Measurements from ENCODE around the gene ANKMY2.

DNA sequence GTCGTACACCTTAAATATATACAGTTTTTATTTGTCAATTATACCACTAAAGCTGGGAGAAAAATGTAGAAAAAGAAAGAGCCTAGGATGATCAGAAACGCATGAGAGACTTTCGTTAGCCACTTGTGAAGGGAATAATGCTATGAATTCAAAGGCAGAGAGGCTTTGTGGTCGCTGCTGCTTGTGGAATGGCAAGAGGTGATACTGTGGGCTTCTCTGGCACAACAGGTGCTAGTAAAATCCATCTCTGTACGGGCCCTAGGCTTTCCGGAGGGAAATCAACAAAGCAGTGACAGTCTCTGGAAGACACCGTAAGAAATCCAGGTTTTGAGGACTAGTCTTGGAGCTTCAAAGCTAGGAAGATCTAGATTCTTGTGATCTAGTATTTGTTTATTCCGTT lies 66.3 kb downstream of the ANKMY2 start:
- TF ChIP-seq, protein P1, sequence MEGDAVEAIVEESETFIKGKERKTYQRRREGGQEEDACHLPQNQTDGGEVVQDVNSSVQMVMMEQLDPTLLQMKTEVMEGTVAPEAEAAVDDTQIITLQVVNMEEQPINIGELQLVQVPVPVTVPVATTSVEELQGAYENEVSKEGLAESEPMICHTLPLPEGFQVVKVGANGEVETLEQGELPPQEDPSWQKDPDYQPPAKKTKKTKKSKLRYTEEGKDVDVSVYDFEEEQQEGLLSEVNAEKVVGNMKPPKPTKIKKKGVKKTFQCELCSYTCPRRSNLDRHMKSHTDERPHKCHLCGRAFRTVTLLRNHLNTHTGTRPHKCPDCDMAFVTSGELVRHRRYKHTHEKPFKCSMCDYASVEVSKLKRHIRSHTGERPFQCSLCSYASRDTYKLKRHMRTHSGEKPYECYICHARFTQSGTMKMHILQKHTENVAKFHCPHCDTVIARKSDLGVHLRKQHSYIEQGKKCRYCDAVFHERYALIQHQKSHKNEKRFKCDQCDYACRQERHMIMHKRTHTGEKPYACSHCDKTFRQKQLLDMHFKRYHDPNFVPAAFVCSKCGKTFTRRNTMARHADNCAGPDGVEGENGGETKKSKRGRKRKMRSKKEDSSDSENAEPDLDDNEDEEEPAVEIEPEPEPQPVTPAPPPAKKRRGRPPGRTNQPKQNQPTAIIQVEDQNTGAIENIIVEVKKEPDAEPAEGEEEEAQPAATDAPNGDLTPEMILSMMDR (tag by site-specific recombination; IDR thresholded peaks at IDR 0.05) = no peak
- TF ChIP-seq ZNF274 (IDR thresholded peaks at IDR 0.05; ENCODE audit: low read length) = no peak
- no peak for TF ChIP-seq ZNF274 (tag by site-specific recombination; IDR thresholded peaks at IDR 0.05; ENCODE audit: borderline replicate concordance)
- TF ChIP-seq ZFP3 (tag by site-specific recombination; IDR thresholded peaks at IDR 0.05; ENCODE audit: low read depth) = no peak
- TF ChIP-seq, protein P2, sequence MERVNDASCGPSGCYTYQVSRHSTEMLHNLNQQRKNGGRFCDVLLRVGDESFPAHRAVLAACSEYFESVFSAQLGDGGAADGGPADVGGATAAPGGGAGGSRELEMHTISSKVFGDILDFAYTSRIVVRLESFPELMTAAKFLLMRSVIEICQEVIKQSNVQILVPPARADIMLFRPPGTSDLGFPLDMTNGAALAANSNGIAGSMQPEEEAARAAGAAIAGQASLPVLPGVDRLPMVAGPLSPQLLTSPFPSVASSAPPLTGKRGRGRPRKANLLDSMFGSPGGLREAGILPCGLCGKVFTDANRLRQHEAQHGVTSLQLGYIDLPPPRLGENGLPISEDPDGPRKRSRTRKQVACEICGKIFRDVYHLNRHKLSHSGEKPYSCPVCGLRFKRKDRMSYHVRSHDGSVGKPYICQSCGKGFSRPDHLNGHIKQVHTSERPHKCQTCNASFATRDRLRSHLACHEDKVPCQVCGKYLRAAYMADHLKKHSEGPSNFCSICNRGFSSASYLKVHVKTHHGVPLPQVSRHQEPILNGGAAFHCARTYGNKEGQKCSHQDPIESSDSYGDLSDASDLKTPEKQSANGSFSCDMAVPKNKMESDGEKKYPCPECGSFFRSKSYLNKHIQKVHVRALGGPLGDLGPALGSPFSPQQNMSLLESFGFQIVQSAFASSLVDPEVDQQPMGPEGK (tag by site-specific recombination; IDR thresholded peaks at IDR 0.05) = no peak
- TF ChIP-seq ZNF391 (tag by site-specific recombination; IDR thresholded peaks at IDR 0.05; ENCODE audit: borderline replicate concordance, low read depth) = no peak
- TF ChIP-seq TCF7L2 (IDR thresholded peaks at IDR 0.05; ENCODE audit: borderline replicate concordance, low read depth, low read length) = no peak
- TF ChIP-seq ZNF16 (tag by site-specific recombination; IDR thresholded peaks at IDR 0.05; ENCODE audit: low read depth) = no peak
- no peak for TF ChIP-seq ZNF660 (tag by site-specific recombination; IDR thresholded peaks at IDR 0.05)
- TF ChIP-seq MZF1 (tag by site-specific recombination; IDR thresholded peaks at IDR 0.05; ENCODE audit: borderline replicate concordance) = no peak
- TF ChIP-seq PRDM1 (tag by site-specific recombination; IDR thresholded peaks at IDR 0.05) = no peak
- no peak for TF ChIP-seq REPIN1 (tag by site-specific recombination; IDR thresholded peaks at IDR 0.05; ENCODE audit: low read depth)
